Mucosa of descending colon (tissue), 3 donors: ENCODE data around the gene CDK10. TPM values are rescaled to one million over a fixed set of nuclear protein-coding genes. Genes with fewer than 3 reads are reported as not detected.
"Not testable (repeated sequence)": the region's sequence is repeated elsewhere in the genome, so short reads cannot be mapped to it uniquely, and the experiment has no call there.

Experiments used
- ATAC-seq: fragments of 200-7000 bp; cut with Tn5 transposase; one replicate; pipeline ENCODE4 v1.9.1; 2020; ENCODE audit warnings: mild to moderate bottlenecking, moderate library complexity
- DNase-seq, 3 donors: peaks; one replicate each; pipeline ENCODE4 v3.0.0-alpha.2; 2020
- H3K36me3 ChIP-seq: fragments of 200-600 bp; one replicate; pipeline ENCODE4 v1.8.0; 2021; ENCODE audit warnings: low read depth, mild to moderate bottlenecking
- H3K4me1 ChIP-seq: fragments of 200-600 bp; one replicate; pipeline ENCODE4 v1.8.0; 2021; ENCODE audit warnings: low read depth, mild to moderate bottlenecking
- H3K4me3 ChIP-seq: fragments of 200-600 bp; one replicate; pipeline ENCODE4 v1.8.0; 2021; ENCODE audit warnings: mild to moderate bottlenecking
- H3K9me3 ChIP-seq: fragments of 200-600 bp; one replicate; pipeline ENCODE4 v1.8.0; 2021; ENCODE audit warnings: mild to moderate bottlenecking
- CTCF ChIP-seq: fragments of 200-600 bp; IDR thresholded peaks from one replicate; pipeline ENCODE4 v1.8.0; 2022; ENCODE audit warnings: antibody characterized with exemption, mild to moderate bottlenecking
- intact Hi-C, 2 donors: fragments of 100-400 bp; cut with DNase I in 1 of 2; cut with micrococcal nuclease in 1 of 2; formaldehyde crosslinking; loops; one replicate each; pipeline versions ENCODE4 v1.11.0 to v1.11.1; 2022; cut with DNase I, micrococcal nuclease
- total RNA-seq, 3 donors: library from RNA; stranded (reverse); fragmentation: NEBNext Ultra II Directional in 2 of 3; extraction: Animal tissue kit (Norgen Biotek cat#: 25700) in 2 of 3; gene quantifications; one replicate each; pipeline versions ENCODE4 v1.2.1 to v1.2.4, GENCODE V29; 2021 to 2023
- donor health status: DM: no; HTN: no; CAD: no; lungs with moderate emphysema.
- donor health status: DM: no; HTN: no; CAD: no.
- donor health status: DM: no; HTN: yes; CAD: no.

Gene CDK10
- total RNA-seq, 3 donors from 2014 or later = 90.8 to 163 (median 94.5) TPM

- TF ChIP-seq CTCF = no peak
- ATAC-seq (no peak), DNase-seq (no peak)
- H3K9me3 ChIP-seq = no peaks in the 10 kb centered on the region
- intact Hi-C loops = no loop called here
- no peaks in the 10 kb centered on the region for H3K36me3 ChIP-seq
- no peak overlapping the region for H3K4me3 ChIP-seq
- peaks cover 16% of the 10 kb centered on the region for H3K4me1 ChIP-seq
Measured at GRCh38 chr16:89660146-89660545, 26.3 kb upstream of the CDK10 start.

GRCh38 chr16:89661215-89661614 is 25.3 kb upstream of the CDK10 start:
- no peaks in the 10 kb centered on the region for H3K9me3 ChIP-seq
- DNase-seq = no peak
- no peak overlapping the region for H3K4me3 ChIP-seq
- TF ChIP-seq CTCF = no peak
- intact Hi-C loops = no loop called here
- H3K36me3 ChIP-seq = no peaks in the 10 kb centered on the region
- no peak for ATAC-seq
- peaks cover 10% of the 10 kb centered on the region for H3K4me1 ChIP-seq

DNA sequence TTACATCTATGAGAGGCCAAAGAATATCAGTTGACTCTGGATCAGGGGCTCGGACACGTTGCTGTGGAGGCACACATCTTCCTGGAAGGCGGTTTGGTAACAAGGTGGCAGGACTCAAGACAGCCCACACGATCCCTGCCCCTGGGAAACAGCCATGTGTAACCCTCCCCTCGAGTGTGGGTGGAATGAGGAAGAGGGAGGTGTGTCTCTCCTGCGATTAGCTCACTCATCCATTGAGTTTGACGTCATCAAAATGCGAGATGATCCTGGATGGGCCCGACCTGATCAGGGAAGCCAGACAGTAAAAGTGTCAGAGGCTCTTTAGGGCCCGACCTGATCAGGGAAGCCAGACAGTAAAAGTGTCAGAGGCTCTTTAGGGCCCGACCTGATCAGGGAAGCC is 22.3 kb upstream of the CDK10 start:
- ATAC-seq, H3K9me3 ChIP-seq, DNase-seq, intact Hi-C loops, H3K4me3 ChIP-seq, H3K36me3 ChIP-seq, H3K4me1 ChIP-seq: not testable (repeated sequence)

DNA sequence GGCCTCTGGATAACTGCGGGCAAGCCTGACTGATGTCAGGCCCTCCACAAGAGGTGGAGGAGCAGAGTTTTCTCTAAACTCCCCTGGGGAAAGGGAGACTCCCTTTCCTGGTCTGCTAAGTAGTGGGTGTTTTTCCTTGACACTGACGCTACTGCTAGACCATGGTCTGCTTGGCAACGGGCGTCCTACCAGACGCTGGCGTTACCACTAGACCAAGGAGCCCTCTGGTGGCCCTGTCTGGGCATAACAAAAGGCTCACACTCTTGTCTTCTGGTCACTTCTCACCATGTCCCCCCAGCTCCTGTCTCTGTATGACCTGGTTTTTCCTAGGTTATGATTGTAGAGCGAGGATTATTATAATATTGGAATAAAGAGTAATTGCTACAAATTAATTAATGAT is 19.5 kb upstream of the CDK10 start:
- H3K36me3 ChIP-seq, H3K9me3 ChIP-seq, H3K4me3 ChIP-seq, intact Hi-C loops, DNase-seq, H3K4me1 ChIP-seq, ATAC-seq: not testable (repeated sequence)

GRCh38 chr16:89667633-89668032 is 18.9 kb upstream of the CDK10 start:
- TF ChIP-seq CTCF = no peak
- DNase-seq (no peak), ATAC-seq (no peak)
- intact Hi-C loops = no loop called here
- H3K36me3 ChIP-seq = no peaks in the 10 kb centered on the region
- no peak overlapping the region for H3K4me3 ChIP-seq
- no peaks in the 10 kb centered on the region for H3K4me1 ChIP-seq
- H3K9me3 ChIP-seq = peaks cover 5% of the 10 kb centered on the region

DNA sequence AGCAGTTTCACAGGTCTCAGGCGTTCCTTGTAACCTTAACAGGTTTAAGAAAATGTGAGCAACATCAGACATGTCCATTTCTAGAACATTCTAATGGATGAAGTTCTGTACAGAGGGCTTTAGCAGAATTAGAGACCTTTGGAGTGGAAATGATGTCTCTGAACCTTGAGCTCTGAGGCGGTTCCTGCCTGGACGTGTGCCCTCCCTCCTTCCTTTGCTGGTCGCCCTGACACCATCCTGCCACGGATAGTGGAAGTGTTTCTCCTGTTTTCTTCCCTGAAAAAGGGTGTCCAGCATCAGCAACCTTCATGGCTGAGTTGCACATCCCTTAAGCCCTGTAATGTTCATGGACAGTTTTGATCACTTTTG is 17.7 kb upstream of the CDK10 start:
- H3K4me1 ChIP-seq = no peaks in the 10 kb centered on the region
- no peaks in the 10 kb centered on the region for H3K36me3 ChIP-seq
- H3K4me3 ChIP-seq = no peak overlapping the region
- peaks cover 5% of the 10 kb centered on the region for H3K9me3 ChIP-seq
- DNase-seq = no peak
- intact Hi-C loops = no loop called here
- no peak for ATAC-seq
- TF ChIP-seq CTCF = no peak

DNA sequence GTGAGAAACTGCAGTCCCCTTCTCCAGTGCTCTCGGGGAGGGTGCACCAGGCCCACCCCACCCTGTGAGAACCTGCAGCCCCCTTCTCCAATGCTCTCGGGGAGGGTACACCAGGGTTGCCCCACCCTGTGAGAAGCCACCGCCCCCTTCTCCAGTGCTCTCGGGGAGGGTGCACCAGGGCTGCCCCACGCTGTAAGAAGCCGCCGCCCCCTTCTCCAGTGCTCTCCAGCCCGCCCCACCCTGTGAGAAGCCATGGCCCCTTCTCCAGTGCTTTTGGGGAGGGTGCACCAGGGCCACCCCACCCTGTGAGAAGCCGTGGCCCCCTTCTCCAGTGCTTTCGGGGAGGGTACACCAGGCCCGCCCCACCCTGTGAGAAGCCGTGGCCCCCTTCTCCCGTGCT is 16.7 kb upstream of the CDK10 start:
- no peaks in the 10 kb centered on the region for H3K4me1 ChIP-seq
- no peak for ATAC-seq
- no peaks in the 10 kb centered on the region for H3K36me3 ChIP-seq
- H3K9me3 ChIP-seq = peaks cover 5% of the 10 kb centered on the region
- no peak for DNase-seq
- no peak overlapping the region for H3K4me3 ChIP-seq
- intact Hi-C loops = no loop called here
- no peak for TF ChIP-seq CTCF
